SU-DHL-6 (cell line): ENCODE data around the gene FSHR.

Source experiments
- H2AFZ ChIP-seq: fragments of 200-600 bp; sonication (generic); 2 replicates; pipeline ENCODE4 v1.6.1; 2014; ENCODE audit warnings: low read depth, mild to moderate bottlenecking, moderate library complexity, mixed read lengths, antibody characterized with exemption, low read length; ENCODE audit not compliant: severe bottlenecking
- H3F3A ChIP-seq: fragments of 200-600 bp; shearing (Covaris generic); 2 replicates; pipeline ENCODE4 v1.6.0; 2016; ENCODE audit warnings: antibody characterized with exemption, mild to moderate bottlenecking; ENCODE audit not compliant: insufficient read depth
- H3K27ac ChIP-seq: fragments of 200-600 bp; sonication (generic); 2 replicates; pipeline ENCODE4 v1.5.1; 2016; ENCODE audit warnings: low read depth, mild to moderate bottlenecking, low read length, moderate library complexity, mixed read lengths
- H3K27me3 ChIP-seq: fragments of 200-600 bp; sonication (generic), shearing (Covaris generic); 2 replicates; pipeline ENCODE4 v1.6.0; 2014; ENCODE audit warnings: mild to moderate bottlenecking, low read length
- H3K36me3 ChIP-seq: fragments of 200-600 bp; sonication (generic); 2 replicates; pipeline ENCODE4 v1.6.1; 2014; ENCODE audit warnings: mild to moderate bottlenecking, low read length, mixed read lengths
- H3K4me2 ChIP-seq: fragments of 300-600, 200-600 bp; shearing (Covaris generic), sonication (generic); 2 replicates; pipeline ENCODE4 v1.6.0; 2014; ENCODE audit warnings: low read length, low read depth, mild to moderate bottlenecking; ENCODE audit not compliant: poor library complexity, severe bottlenecking
- H3K4me3 ChIP-seq: fragments of 200-600 bp; sonication (generic); 2 replicates; pipeline ENCODE4 v1.5.1; 2014; ENCODE audit warnings: antibody characterized with exemption, low read length, mild to moderate bottlenecking, mixed read lengths; ENCODE audit not compliant: insufficient read depth, poor library complexity, severe bottlenecking
- H3K79me2 ChIP-seq: fragments of 200-600 bp; sonication (generic); 2 replicates; pipeline ENCODE4 v1.6.1; 2014; ENCODE audit warnings: mild to moderate bottlenecking, low read length, moderate library complexity; ENCODE audit not compliant: insufficient read depth
- H3K9ac ChIP-seq: fragments of 200-600 bp; sonication (generic); 2 replicates; pipeline ENCODE4 v1.7.0; 2014; ENCODE audit warnings: mild to moderate bottlenecking, low read length
- H3K9me2 ChIP-seq: fragments of 200-600 bp; sonication (generic); replicated peaks from 2 replicates; pipeline ENCODE4 v1.6.1; 2014; ENCODE audit warnings: low read length; ENCODE audit not compliant: insufficient read depth
- H3K9me3 ChIP-seq: fragments of 200-600 bp; sonication (generic); 2 replicates; pipeline ENCODE4 v1.6.1; 2014; ENCODE audit warnings: low read length, mixed read lengths; ENCODE audit not compliant: insufficient read depth
- H4K20me1 ChIP-seq: fragments of 200-600 bp; sonication (generic); 2 replicates; pipeline ENCODE4 v1.6.1; 2014; ENCODE audit warnings: low read depth, mild to moderate bottlenecking, antibody characterized with exemption, low read length, moderate library complexity, mixed read lengths
- EZH2phosphoT487 ChIP-seq: fragments of 200-600 bp; sonication (generic), shearing (Covaris generic); conservative IDR thresholded peaks from 2 replicates; pipeline ENCODE4 v1.6.1; 2018; ENCODE audit warnings: mild to moderate bottlenecking, antibody characterized with exemption, low read length, moderate library complexity, mixed read lengths
- TF ChIP-seq, protein P1 (sequence below): fragments of 200-600 bp; sonication (generic); IDR thresholded peaks from one replicate; pipeline ENCODE4 v1.5.1; 2017; ENCODE audit warnings: antibody characterized with exemption, mild to moderate bottlenecking, low read length, moderate library complexity; ENCODE audit not compliant: insufficient read depth, poor library complexity, severe bottlenecking

Gene FSHR

DNA sequence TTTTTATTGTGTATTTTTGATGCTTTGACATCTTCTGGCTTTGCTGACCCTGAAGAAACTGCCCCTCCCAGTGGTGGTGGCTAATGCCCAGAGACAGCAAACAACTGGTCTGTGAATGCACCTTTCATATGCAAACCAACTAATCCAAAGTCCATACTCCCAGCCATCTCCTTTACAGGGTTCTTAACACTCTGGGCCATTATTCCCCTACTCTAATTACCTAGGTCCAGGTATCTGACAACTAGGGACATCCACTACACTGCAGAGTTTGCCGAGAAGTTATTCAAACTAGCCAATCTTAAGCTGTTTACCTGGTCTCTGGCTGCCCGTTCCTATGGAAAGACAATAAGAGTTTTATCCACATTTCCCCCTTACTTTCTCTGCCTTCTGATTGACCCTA is 73.6 kb downstream of the FSHR start:
- Histone ChIP-seq H3K9me3 (no peaks in the 10 kb centered on the region), H3K36me3 (no peaks in the 10 kb centered on the region), H3K4me3 (no peak overlapping the region), H3K27me3 (no peaks in the 10 kb centered on the region), H4K20me1 (no peaks in the 10 kb centered on the region), H3K4me2 (no peak overlapping the region), H3K79me2 (no peaks in the 10 kb centered on the region), H2AFZ (no peak overlapping the region), H3K9me2 (no peaks in the 10 kb centered on the region), H3K27ac (no peak overlapping the region), H3F3A (no peaks in the 10 kb centered on the region), H3K9ac (no peak overlapping the region)
- TF ChIP-seq EZH2phosphoT487: no peak
- TF ChIP-seq, protein P1, sequence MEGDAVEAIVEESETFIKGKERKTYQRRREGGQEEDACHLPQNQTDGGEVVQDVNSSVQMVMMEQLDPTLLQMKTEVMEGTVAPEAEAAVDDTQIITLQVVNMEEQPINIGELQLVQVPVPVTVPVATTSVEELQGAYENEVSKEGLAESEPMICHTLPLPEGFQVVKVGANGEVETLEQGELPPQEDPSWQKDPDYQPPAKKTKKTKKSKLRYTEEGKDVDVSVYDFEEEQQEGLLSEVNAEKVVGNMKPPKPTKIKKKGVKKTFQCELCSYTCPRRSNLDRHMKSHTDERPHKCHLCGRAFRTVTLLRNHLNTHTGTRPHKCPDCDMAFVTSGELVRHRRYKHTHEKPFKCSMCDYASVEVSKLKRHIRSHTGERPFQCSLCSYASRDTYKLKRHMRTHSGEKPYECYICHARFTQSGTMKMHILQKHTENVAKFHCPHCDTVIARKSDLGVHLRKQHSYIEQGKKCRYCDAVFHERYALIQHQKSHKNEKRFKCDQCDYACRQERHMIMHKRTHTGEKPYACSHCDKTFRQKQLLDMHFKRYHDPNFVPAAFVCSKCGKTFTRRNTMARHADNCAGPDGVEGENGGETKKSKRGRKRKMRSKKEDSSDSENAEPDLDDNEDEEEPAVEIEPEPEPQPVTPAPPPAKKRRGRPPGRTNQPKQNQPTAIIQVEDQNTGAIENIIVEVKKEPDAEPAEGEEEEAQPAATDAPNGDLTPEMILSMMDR: no peak

DNA sequence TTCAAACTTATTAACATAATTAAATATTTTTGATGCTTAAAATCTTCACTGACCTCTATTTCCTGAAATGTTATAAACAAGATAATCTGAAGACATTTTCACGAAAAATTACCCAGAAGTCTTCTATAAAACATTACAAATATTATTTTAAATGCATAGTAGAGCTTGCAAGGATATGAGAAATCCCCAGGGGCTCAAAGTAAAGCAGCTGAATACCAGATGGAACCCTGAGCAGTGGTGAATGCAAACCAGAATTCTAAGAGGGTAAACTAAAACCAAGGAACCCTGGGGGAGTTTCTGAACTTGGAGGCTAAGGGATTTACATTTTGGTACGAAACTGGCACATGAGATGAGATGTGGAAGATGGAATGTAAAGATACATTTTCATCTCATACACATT is 83.6 kb downstream of the FSHR start:
- H3K9ac ChIP-seq: no peak overlapping the region
- no peak overlapping the region for H3K27ac ChIP-seq
- H3K27me3 ChIP-seq: no peaks in the 10 kb centered on the region
- no peak overlapping the region for H3K4me2 ChIP-seq
- no peaks in the 10 kb centered on the region for H3K36me3 ChIP-seq
- TF ChIP-seq EZH2phosphoT487: no peak
- TF ChIP-seq, protein P1: no peak
- no peaks in the 10 kb centered on the region for H4K20me1 ChIP-seq
- H3K4me3 ChIP-seq: no peak overlapping the region
- no peaks in the 10 kb centered on the region for H3K79me2 ChIP-seq
- no peaks in the 10 kb centered on the region for H3K9me3 ChIP-seq
- no peaks in the 10 kb centered on the region for H3K9me2 ChIP-seq
- H3F3A ChIP-seq: no peaks in the 10 kb centered on the region
- H2AFZ ChIP-seq: no peak overlapping the region

- Histone ChIP-seq H3K4me3 (no peak overlapping the region), H3F3A (no peaks in the 10 kb centered on the region), H3K79me2 (no peaks in the 10 kb centered on the region), H4K20me1 (no peaks in the 10 kb centered on the region), H3K9me2 (no peaks in the 10 kb centered on the region), H3K4me2 (no peak overlapping the region), H3K9ac (no peak overlapping the region), H3K36me3 (no peaks in the 10 kb centered on the region), H2AFZ (no peak overlapping the region), H3K9me3 (no peaks in the 10 kb centered on the region), H3K27me3 (no peaks in the 10 kb centered on the region), H3K27ac (no peak overlapping the region)
- TF ChIP-seq, protein P1: no peak
- TF ChIP-seq EZH2phosphoT487: no peak
Observed at GRCh38 chr2:49069829-49070228, 84.5 kb downstream of the FSHR start.
